Activated CD4-positive, alpha-beta T cell treated with anti-CD3 and anti-CD28 coated beads for 48 hours (primary cell): ENCODE results near the gene BCKDK.
"Not testable (repeated sequence)": the region's sequence is repeated elsewhere in the genome, so short reads cannot be mapped to it uniquely, and the experiment has no call there.

Experiments
- DNase-seq: peaks from one replicate; pipeline ENCODE4 v3.0.0-alpha.2; 2020

BCKDK gene

DNA sequence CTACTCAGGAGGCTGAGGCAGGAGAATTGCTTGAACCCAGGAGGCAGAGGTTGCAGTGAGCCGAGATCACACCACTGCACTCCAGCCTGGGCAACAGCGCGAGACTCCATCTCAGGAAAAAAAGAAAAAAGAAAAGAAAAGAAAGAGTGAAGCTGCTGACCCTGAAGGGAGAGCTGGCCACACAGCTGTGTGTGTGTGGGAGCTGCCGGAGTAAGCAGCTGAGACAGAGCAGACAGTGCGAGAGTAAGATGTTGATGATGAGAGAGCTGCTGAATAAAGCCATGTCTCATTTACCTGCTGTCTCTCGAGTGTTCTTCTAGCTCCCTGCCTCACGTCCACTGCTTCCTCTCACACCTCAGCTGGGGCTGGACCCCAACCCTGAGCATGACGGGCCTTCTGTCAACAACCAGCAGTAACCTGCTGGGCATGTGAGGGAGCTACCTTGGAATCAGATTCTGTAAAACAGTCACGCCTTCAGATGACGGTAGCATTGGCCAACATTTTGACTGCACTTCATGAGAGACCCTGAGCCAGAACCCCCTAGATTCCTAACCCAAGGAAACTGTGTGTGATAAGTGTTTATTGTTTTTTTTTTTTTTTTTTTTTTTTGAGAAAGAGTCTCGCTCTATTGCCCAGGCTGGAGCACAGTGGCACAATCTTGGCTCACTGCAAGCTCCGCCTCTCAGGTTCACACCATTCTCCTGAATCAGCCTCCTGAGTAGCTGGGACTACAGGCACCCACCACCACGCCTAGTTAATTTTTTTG is 7.1 kb upstream of the BCKDK start:
- DNase-seq = not testable (repeated sequence)

DNA sequence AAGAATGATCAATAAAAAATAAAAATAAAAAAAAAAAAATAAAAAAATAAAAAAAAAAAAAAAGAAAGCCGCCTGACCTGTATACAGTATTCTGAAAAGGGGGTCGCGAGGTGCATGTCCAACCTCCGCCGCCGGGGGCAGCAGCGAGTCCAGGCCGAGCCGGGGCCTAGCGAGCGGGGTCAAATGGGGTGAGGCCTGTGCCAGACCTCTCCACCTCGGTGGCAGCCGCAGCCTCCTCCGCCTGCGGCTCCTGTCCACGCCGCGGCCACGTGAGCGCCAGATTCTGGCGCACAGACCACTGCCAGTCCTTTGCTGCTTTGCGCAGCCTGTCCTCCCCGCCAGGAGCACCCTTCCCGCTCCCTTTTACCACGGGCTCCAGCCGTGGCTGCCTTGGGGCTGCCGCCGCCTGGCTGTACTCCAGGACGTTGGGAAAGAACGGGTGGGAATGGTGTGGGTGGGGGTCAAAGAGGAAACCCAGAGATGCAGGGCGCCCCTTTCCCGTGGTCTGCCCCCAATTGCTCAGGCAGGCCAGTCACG is 2.4 kb upstream of the BCKDK start:
- peak; percentile 90 for DNase-seq

GRCh38 chr16:31106509-31107464 is 1.4 kb upstream of the BCKDK start:
- no peak for DNase-seq

DNA sequence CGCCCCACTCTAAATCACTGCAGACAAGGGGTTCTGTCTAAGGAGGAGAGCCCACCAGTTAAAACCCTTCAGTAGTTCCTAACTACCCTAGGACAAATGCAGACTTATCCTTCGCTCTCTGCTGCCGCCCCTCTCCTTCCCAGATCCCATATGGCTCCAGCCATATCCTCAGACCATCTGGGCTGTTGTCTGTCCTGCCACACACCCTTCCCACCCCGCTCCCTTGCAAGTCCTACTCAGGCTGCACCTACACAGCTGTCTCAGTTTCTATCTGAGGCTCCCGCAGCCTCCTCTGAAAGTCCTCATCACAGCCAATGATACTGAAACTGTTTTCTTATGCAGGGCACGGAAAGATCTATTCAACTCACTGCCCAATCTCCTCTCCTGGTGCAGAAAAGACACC is 720 bp upstream of the BCKDK start:
- peak; percentile 69 for DNase-seq

GRCh38 chr16:31108794-31109558 is 790 bp downstream of the BCKDK start:
- DNase-seq = no peak

- DNase-seq = no peak
Observed at GRCh38 chr16:31109622-31110021, 1.4 kb downstream of the BCKDK start.

GRCh38 chr16:31110106-31111034 is 2.2 kb downstream of the BCKDK start:
- no peak for DNase-seq

DNA sequence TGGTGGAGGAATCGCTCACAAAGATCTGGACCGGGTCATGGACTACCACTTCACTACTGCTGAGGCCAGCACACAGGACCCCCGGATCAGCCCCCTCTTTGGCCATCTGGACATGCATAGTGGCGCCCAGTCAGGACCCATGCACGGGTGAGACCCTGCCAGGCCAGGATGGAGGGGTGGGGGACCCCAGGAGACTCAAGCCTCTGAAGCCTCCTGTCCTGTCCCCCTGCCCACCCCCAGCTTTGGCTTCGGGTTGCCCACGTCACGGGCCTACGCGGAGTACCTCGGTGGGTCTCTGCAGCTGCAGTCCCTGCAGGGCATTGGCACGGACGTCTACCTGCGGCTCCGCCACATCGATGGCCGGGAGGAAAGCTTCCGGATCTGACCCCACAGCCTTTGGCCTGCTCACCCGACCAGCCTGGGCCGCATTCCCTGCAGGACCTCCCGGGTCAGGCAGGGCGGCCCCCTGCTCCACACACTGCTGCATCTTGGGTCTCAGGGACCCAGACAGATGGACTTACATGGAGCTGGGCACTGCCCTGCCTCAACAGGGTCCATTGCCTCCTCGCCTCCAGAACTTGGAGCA is 3.8 kb downstream of the BCKDK start:
- no peak for DNase-seq

- DNase-seq = no peak
Observed at GRCh38 chr16:31112711-31113110, 4.5 kb downstream of the BCKDK start.

DNA sequence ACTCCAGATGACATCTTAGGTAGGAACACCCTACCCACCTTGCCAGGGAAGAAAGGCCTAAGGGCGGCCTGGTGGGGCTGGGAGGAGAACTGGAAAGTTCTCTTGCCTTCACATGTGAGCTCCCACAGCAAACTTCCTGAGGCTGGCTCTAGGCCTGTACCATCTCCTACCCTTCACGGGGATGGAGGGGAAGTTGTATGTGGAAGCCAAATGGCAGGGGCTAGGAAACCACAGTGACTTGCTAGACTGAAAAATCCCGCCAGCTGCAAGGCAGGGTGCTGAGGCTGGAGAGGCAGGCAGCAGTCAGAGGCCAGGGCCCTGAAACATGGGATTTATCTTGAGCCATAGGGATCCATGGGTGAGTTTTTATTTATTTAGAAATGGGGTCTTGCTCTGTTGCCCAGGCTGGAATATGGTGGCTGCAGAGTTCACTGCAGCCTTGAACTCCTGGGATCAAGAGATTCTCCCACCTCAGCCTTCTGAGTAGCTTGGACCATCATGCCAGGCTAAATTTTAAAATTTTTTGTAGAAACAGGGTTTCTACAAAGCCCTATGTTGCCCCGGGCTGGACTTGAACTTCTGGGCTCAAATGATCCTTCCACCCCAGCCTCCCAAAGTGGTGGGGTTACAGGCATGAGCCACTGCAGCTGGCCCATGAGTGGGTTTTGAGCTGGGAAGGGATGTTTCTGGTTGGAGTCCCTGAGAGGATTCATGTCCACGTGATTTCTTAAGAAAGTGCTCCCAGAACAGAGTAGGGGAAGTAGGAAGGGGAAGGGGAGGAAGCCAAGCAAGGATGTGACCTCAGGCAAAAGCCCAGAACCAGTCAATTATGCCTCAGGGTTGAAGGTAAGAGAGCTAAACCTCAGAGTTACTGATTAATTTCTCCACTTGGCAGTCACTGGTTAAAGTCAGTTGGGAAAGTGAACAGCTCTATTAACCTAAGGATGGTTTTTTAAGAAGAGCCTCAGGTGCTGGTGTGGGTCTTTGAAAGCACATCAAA is 5.2 kb downstream of the BCKDK start:
- DNase-seq = no peak

DNA sequence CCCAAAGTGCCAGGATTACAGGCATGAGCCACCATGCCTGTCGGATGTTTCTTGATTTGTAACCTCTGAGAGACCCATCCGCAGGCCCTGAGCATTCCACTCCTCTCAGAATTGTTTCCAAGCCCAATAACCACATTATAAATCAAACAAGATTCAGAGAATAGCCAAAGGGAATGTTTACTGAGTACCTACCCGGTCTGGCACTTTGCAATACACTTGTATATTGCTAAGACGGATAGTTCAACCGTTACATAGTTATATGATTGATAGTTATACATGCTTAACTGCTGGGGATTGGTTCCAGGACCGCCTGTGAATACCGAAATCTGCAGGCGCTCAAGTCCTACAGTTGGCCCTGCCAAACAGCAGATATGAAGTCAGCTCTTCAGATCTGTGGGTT is 6.3 kb downstream of the BCKDK start:
- DNase-seq = no peak

DNA sequence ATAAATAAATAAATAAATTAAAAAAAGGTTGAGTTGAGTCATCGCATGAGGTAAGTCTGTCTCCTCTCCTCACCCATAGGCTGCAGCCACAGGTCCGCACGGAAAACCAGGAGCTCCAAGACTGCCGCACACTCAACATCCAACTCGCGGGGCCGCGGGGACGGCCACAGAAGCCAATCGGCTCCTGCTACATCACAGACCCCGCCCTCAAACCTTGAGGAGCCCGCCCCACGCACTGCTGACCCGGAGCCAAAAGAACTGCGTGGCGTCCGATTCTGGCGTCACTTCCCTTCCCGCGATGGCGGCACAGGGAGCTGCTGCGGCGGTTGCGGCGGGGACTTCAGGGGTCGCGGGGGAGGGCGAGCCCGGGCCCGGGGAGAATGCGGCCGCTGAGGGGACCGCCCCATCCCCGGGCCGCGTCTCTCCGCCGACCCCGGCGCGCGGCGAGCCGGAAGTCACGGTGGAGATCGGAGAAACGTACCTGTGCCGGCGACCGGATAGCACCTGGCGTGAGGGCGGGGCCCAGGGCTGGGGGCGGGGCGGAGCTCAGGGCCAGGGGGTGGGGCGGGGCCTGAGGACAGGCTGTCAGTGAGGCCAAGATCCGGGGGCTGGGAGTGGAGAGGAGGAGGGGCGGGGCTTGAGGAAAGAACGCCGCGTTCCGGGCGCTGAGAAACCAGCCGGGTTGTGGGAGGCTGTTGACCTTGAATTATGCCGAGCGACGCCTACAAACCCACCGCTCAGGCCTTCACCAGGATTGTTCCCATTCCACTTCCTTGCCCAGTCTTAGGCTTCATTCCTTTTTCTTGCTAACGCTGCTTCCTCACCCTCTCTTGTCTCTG is 9.4 kb downstream of the BCKDK start, which contains the start of gene KAT8:
TSS of gene KAT8 (plus strand) at position 281 of the 839 bp plus-strand sequence. CDS start at position 299, 18 bp downstream.
- peak; percentile 99 for DNase-seq

- DNase-seq = no peak
Observed at GRCh38 chr16:31118223-31119155, 10.3 kb downstream of the BCKDK start.

- no peak for DNase-seq
Observed at GRCh38 chr16:31120129-31120528, 11.9 kb downstream of the BCKDK start.

- no peak for DNase-seq
Observed at GRCh38 chr16:31125844-31126243, 17.7 kb downstream of the BCKDK start.

- no peak for DNase-seq
Observed at GRCh38 chr16:31127182-31127581, 19.0 kb downstream of the BCKDK start.

DNA sequence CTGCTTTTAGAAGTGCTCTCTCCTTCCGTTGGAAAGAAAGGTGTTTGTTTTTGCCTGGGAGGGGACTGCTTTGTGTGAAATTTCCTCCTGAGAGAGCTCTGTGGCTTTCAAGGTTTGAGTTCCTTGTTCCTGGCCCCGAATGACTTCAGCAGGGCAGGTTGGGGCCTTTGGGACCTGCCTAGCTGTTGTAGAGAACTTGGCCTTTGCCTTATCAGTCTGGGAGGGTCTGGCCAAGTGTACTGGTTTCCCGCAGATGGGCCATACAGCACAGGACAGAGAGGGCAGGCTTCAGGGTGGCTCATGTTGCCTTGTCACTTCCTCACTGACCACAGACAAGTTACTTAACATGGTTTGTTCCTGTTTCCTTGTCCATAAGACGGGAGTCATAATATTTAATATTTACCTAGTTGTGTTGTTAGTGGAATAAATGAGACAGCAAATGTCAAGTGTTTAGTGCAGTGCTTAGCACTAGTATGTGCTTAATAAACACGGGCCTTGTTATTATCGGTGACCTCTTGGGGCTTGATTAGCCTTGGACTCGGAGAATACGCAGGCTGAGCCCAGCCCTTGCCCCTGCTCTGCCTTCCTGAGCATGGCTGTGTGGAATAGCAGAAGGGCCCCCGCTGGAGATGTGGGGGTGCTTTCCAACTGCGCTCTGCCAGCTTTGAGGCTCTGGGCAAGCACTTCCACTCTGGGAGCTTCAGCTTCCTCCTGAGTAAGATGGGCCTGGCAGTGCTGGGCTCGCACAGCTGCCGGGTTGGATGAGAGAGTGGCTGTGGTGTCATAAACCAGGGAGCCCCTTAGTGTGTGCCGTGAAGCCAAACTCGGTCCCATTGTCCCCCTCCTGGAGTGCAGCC is 20.8 kb downstream of the BCKDK start:
- DNase-seq = no peak
